GM19468 (cell line): ENCODE results near the gene SIPA1L3.

Experiments
- ATAC-seq: cut with Tn5 transposase; IDR thresholded peaks from one replicate; pipeline ENCODE4 v1.9.1; 2021; ENCODE audit warnings: mild to moderate bottlenecking, moderate library complexity, moderate number of reproducible peaks; ENCODE audit not compliant: unreplicated experiment; ENCODE audit errors: extremely low read depth

The SIPA1L3 gene

GRCh38 chr19:37941782-37942515, 34.9 kb downstream of the SIPA1L3 start:
- no peak for ATAC-seq

- no peak for ATAC-seq
Observed at GRCh38 chr19:37942516-37942902, 35.5 kb downstream of the SIPA1L3 start.

DNA sequence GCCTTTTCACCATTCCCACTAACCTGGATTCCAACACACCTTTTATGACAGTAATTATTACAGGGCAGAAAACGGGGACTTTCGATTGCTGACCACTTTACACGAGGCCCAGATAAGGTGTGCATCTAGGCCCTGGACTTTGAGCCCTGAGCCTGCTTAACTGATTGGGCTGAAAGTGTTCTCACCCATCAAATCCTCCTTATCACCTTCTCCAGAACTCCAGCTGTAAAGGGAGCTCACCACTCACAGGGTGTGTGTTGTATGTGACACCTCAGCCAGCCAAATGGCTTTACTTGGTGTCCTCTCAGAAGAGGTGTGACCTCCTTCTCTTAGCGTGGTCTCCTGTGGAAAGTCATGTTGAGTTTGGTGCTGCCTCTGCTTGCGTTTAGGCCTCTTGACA, 36.5 kb downstream of the SIPA1L3 start:
- no peak for ATAC-seq

DNA sequence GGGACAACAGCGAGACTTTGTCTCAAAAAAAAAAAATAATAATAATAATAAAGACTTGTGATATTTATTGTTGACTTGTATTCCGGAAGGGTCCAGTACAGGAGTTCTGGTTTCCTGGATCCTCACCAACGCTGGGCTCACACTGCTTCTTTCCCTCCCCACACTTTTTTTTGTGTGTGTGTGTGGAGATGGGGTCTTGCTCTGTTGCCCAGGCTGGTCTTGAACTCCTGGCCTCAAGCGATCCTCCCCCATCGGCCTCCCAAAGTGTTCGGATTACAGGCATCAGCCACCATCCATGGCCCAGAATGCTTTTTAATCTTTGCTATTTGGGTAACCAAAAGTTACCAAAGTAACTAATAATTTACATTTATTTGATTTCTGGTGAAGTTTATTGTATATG, 39.1 kb downstream of the SIPA1L3 start:
- ATAC-seq: no peak

- no peak for ATAC-seq
Observed at GRCh38 chr19:37947778-37948177, 40.8 kb downstream of the SIPA1L3 start.

GRCh38 chr19:37948362-37948761, 41.4 kb downstream of the SIPA1L3 start:
- no peak for ATAC-seq

DNA sequence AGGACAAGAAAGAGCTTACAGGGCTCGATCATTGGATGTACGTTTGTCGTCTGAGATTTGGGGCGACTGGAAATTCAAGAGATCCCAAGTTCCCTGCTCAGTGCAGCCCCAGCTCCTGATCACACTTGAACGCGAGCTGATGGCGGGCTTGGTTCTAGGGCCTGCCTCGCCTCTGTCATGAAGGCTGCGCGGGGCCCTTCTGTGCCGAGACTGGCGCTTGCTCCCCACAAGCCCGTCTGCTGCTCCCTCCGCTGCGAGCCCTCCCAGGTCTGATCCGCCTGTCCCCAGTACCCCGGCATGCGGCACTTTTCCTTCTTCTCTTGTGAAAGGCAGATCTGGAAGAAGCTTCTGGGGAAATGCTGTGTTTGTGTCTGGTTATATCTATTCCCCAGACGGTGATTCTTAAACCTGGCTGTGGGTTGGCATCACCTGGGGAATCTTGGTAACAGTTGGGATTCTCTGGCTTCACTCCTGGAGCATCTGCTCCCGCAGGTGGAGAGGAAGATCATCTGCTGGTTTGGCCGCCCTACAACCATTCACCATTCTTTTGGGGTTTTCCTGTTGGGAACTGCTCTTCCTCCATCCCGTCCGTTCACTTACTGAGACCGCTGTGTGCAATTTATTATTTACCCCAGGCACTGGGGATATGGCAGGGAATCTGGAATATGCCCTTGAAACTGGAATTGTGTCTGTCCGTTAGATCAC, 43.6 kb downstream of the SIPA1L3 start:
- no peak for ATAC-seq

DNA sequence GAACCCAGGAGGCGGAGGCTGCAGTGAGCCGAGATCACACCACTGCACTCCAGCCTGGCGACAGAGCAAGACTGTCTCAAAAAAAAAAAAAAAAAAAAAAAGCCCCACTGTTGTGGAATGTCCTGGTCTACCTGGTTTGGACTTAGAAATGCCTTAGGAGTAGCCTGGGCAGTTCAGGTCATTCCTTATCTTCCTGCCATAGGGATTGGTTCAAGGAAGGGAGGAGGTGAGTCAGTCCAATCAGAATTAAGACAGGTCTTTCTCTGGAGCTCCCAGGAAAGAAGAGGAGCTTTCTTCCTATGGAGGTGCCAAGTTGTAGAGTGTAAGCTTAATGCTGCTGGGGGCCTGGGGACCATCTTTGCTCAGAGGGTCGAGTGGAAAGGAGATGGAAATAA, 44.8 kb downstream of the SIPA1L3 start:
- ATAC-seq: no peak

- no peak for ATAC-seq
Observed at GRCh38 chr19:37953171-37953917, 46.3 kb downstream of the SIPA1L3 start.

DNA sequence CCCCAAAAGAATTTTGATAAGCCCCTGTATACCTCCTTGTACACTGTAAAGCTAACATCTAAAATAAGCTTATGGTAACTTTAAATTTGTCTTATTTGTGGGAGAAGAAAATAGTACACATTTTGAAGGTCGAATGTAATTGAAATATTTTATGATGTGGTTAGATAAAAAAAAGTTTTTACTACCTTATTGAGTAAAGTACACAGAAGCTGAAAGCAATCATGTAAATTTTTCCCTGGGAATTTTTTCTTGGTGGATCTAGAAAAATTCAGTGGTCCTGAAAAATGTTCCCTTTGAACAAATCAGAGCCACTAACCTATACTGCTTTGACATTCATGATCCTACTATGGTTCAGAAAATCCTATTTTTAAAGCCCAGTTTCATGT, 46.9 kb downstream of the SIPA1L3 start:
- ATAC-seq: no peak

DNA sequence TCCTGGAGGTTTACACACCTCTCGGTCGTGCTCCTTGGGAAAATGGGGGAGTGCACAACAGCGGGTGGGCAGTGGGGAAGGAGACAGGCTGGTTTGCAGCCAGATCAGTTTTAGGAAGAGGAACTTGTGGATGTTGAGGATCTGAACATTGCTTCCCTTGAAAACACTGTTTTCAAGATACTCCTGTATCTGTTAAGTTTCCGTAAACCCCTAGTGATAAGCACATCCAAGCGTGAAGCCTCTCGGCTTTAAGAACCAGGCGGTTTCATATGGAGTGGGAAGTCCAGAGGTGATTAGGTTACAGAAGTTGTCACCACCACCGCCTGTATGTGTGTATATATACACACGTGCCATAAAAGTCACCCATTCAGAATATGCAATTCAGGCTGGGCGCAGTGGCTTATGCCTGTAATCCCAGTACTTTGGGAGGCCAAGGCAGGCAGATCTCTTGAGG, 47.4 kb downstream of the SIPA1L3 start:
- ATAC-seq: no peak

- ATAC-seq: no peak
Observed at GRCh38 chr19:37955986-37956385, 49.0 kb downstream of the SIPA1L3 start.

- no peak for ATAC-seq
Observed at GRCh38 chr19:37957176-37957575, 50.2 kb downstream of the SIPA1L3 start.

DNA sequence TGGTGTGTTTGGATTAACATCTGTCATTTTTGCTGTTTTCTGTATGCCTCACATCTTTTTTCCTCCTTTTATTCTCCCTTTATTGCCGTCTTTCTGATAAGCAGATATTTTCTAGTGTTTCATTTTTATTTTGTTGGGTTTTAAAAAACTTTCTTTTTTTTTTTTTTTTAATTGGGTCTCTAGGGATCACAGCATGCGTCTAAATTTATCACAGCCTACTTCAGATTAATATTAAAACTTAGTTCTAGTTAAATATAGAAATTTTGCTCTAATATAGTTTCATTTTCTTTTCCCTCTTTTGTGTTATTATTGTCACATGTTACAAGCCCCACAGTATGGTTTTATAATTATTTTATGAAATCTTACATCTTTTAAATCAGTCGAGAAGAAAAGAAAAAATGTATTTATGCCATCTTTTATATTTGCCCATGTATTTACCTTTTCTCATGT, 52.7 kb downstream of the SIPA1L3 start:
- ATAC-seq: no peak

DNA sequence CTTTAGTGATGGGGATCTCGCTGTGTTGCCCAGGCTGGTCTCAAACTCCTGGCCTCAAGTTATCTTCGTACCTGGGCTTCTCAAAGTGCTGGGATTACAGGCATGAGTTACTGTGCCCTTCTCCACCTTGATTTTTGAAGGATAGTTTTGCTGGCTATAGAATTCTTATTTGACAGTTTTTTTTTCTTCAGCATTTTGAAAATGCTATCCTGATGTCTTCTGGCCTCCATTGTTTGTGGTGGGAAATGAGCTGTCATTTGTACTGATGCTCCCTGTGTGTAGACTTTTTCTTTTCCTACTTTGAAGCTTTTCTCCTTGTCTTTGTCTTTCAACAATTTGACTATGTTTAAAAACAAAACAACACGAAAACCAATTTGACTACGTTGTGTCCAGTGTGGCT, 54.2 kb downstream of the SIPA1L3 start:
- ATAC-seq: no peak

DNA sequence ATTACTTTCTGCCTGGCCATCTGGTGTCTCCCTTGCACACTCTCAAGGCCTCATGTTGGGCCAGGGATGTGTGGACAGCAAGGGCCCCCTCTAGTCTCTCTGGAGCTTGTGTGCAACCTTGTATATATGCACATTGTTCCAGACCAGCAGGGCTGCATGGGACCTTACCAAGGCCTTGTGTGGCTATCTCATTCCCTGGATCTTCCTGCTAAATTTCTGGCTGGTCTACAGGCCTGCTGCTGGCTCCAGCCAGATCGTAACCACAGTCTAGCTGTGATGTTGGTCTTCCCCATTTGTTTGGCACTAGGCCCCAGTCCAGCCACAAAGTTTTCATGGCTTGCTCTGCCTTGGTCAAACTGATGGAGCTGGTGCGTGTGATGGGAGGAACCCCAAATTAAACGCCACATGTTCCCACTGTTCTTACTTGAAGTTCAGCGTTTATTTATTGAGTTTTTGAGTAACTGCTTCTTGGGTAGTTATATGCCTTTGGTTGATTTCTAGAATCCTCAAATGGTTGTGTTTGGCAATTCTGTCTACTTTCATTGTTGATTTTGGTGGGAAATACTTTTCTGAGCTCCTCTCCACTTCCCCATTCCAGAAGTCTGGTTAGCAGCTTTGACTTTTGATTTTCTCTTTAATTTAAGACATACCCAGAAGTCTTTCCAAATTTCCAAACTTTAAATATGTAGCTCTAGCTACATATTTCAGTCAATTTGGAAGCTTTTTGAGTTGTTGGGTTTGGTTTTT, 56.4 kb downstream of the SIPA1L3 start:
- no peak for ATAC-seq

DNA sequence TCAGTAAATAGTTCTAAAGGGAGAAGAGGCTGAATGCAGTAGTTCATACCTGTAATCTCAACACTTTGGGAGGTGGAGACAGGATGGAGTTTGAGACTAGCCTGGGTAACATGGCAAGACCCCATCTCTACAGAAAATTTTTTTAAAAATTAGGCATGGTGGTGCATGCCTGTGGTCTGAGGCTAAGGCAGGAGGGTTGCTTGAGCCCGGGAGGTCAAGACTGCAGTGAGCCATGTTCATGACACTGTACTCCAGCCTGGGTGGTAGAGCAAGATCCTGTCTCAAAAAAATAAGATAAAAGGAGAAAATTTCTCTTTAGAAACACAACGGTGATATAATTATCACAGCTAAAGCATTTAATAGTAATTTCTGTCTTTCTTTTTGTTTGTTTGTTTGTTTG, 57.1 kb downstream of the SIPA1L3 start:
- ATAC-seq: no peak

DNA sequence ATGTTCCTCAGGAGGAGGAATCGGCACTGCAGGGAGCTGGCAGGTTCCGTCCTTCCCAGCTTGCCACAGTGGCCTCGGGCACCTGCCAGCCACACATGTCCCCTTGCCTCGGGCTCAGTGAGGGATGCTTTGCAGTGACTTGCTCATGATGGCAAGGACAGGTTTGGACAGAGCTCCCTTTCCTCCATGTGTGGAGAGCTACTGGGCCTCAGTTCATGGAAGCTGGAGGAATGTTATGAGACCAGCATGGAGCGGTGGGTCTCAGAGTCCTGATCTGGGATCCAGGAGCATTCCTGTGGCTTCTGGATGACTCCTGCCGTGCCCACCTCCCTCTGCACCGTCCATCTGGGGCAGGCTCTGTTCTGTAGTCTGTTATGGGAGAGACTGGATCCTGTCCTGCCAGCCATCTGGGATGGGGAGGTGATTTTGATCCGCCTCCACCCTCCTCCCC, 59.2 kb downstream of the SIPA1L3 start:
- ATAC-seq: no peak

DNA sequence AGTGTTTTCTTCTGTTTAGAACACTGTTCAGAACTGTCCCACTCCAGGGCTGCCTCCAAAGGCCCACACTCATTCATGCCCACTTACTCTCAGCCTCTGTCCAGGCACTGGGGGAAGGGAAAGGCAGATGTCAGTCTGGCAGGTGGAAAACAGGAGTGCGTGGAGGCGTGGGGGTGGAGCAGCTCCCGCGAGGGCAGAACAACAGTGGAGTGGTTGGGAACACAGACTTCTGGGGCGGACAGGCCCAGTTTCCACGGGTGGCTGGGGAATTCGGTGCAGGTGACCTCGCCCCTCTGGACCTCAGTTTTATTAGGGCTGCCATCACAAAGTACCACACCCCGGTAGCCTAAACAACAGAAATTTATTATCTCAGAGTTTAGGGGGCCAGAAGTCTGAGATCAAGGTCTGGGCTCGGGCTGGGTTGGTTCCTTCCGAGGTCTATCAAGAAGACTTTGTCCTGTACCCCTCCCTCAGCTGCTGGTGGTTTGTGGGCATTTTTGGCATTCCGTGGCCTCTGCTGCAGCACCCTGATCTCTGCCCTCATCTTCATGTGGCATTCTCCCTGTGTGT, 59.7 kb downstream of the SIPA1L3 start:
- ATAC-seq: no peak

DNA sequence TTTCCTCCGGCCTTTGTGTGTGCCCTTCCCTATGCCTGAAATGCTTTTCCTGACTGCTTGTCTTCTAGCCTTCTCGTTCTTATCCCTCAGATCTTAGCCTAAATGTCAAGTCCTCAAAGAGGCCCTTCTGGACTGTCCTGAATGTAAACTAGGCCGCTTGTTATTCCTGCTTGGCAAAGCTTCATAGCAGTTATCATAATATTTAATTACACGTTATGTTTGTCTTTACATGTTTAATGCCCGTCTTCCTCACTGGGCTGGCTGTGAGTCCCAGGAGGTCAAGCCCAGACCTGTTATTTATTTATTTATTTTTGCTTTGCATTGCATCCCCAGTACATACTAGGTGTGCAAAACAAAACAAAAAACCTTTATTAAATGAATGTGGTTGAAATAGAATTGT, 62.7 kb downstream of the SIPA1L3 start:
- no peak for ATAC-seq
